Fibroblast of the aortic adventitia (primary cell): ENCODE results near the gene APBA1. TPM values are rescaled to one million over a fixed set of nuclear protein-coding genes. Genes with fewer than 3 reads are reported as not detected.

Experiments used
- DNase-seq: peaks from one replicate; pipeline ENCODE4 v3.0.0-alpha.2; 2010; ENCODE audit warnings: low read depth
- H3K4me3 ChIP-seq: 2 replicates; pipeline ENCODE4 v1.5.1; 2011; ENCODE audit warnings: low read depth, mild to moderate bottlenecking, control low read depth, low read length, moderate library complexity
- CTCF ChIP-seq: IDR thresholded peaks from 2 replicates; pipeline ENCODE4 v1.5.1; 2011; ENCODE audit warnings: mild to moderate bottlenecking, low read length, control low read depth, inconsistent platforms; ENCODE audit not compliant: insufficient read depth
- total RNA-seq: library from RNA; depleted of rRNA; stranded (reverse); fragments of >200 nt; gene quantifications from 2 replicates; pipeline ENCODE4 v1.2.3, GENCODE V29; 2012; ENCODE audit warnings: low replicate concordance

APBA1 gene
- total RNA-seq, 1 donor = 12.4 TPM

GRCh38 chr9:69542942-69543704, 129.0 kb downstream of the APBA1 start:
- DNase-seq = peak; percentile 4

DNA sequence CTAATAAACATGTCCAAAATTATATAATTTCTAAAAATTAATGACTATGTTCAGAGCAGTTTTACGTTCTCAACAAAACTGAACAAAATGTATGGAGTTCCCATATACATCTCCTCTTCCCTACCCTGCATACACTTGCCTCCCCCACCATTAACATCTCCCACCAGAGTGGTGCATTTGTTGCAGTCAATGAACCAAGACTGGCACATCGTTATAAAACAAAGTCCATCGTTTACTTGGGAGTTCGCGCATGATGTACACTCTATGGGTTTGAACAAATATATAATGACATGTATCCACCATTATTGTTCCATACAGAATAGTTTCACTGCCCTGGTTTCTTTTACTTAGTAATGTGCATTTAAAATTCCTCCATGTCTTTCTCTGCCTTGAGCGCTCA, 130.1 kb downstream of the APBA1 start:
- no peak for DNase-seq

More at GRCh38 chr9:69542942-69543704, 129.0 kb downstream of the APBA1 start:
- no peak overlapping the region for H3K4me3 ChIP-seq
- no peak for TF ChIP-seq CTCF

GRCh38 chr9:69535911-69536310, 136.3 kb downstream of the APBA1 start:
- H3K4me3 ChIP-seq = no peak overlapping the region
- TF ChIP-seq CTCF = no peak
- peak; percentile 63 for DNase-seq

More for the DNA sequence above, 130.1 kb downstream of the APBA1 start:
- no peak for TF ChIP-seq CTCF
- H3K4me3 ChIP-seq = no peak overlapping the region

DNA sequence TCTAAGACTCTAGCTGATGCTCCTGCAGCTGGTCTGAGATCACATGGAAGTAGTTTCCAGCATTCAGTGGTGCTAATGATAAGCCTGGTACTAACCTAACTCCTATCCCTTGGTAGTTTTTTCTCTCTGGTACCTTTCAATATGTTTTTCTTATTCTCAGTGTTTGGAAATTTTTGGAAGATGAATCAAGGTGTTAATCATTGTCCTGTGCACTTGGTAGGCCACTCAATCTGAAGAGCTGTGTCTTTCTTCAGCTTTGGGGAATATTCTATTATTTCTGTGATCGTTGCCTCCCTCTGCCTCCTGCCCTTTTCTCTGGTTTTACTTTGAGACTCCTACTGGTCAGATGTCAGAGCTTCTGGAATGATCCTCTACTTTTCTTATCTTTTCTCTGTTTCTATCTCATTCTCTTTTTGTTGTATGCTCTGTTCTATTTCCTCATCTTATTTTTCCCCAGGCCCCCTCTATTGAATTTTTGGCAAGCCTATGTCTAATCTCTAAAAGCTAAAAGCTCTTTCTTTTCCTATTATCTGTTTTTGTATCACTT, 136.8 kb downstream of the APBA1 start:
- no peak overlapping the region for H3K4me3 ChIP-seq
- TF ChIP-seq CTCF = peak; percentile 26
- peak; percentile 11 for DNase-seq

DNA sequence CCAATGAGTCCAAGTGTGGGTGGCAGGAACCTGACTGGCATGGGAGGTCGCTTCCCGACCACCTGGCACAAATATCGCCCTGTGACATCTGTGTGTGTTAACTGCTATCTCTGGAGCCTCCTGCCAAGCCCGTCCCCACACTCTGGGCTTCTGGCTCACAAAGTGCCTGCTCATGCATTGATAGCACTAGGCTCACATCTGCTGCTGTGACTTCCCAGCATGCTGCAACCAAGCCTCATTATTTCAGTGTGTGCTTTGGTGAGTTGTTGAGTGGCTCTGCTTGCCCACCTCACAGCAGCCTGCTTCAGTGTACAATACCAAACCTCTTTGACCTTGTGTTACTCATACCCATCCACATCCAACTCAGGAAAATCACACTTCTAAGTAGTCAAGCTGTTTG, 139.8 kb downstream of the APBA1 start:
- TF ChIP-seq CTCF = no peak
- no peak overlapping the region for H3K4me3 ChIP-seq
- no peak for DNase-seq

- TF ChIP-seq CTCF = no peak
- H3K4me3 ChIP-seq = no peak overlapping the region
- no peak for DNase-seq
Measured at GRCh38 chr9:69527454-69527853, 144.7 kb downstream of the APBA1 start.
